Muscle layer of duodenum (tissue), 2 donors: ENCODE measurements around the gene FBN1.

Source experiments
- H3K27ac ChIP-seq: one replicate; pipeline ENCODE4 v1.7.0; 2013; ENCODE audit warnings: mild to moderate bottlenecking, low read length
- H3K27me3 ChIP-seq: one replicate; pipeline ENCODE4 v1.7.0; 2013; ENCODE audit warnings: low read depth, mild to moderate bottlenecking, control low read depth, low read length
- H3K36me3 ChIP-seq, 2 donors: one replicate each; pipeline ENCODE4 v1.7.0; 2013; ENCODE audit warnings: low read length in 2 of 2, control low read depth in 1 of 2, mild to moderate bottlenecking in 1 of 2; ENCODE audit not compliant: insufficient read depth in 2 of 2, control insufficient read depth in 1 of 2
- H3K4me1 ChIP-seq, 2 donors: one replicate each; pipeline ENCODE4 v1.7.0; 2013; ENCODE audit warnings: low read length in 2 of 2, mild to moderate bottlenecking in 2 of 2, control low read depth in 1 of 2, moderate library complexity in 1 of 2; ENCODE audit not compliant: insufficient read depth in 2 of 2, control insufficient read depth in 1 of 2
- H3K4me3 ChIP-seq, 2 donors: one replicate each; pipeline ENCODE4 v1.7.0; 2013; ENCODE audit warnings: low read length in 2 of 2, low read depth in 1 of 2, mild to moderate bottlenecking in 1 of 2
- H3K9me3 ChIP-seq, 2 donors: one replicate each; pipeline ENCODE4 v1.7.0; 2013; ENCODE audit warnings: low read length in 2 of 2, control low read depth in 1 of 2, mild to moderate bottlenecking in 1 of 2; ENCODE audit not compliant: control insufficient read depth in 1 of 2
- donor health status: healthy.

The FBN1 gene

DNA sequence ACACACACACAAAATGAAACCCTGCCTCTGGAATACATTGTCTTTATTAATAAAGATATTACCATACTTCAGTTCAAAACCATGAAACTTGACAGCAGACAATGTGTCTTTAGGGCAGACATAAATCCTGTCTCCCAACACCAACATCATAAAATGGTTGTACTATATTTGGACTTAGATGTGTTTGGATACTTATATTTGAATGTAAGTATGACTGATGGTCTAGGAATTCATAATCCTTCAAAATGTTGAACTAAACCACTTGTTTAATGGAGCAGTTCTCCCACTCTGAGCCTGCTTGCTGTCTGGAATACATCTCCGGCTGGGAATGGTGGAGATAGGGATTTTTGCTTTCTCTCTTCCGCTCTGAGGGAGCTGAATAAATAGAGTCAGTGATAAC lies 10.6 kb downstream of the FBN1 start:
- H3K4me1 ChIP-seq = peaks cover 0 to 6% of the 10 kb centered on the region in 2 donors
- H3K9me3 ChIP-seq = no peaks in the 10 kb centered on the region

DNA sequence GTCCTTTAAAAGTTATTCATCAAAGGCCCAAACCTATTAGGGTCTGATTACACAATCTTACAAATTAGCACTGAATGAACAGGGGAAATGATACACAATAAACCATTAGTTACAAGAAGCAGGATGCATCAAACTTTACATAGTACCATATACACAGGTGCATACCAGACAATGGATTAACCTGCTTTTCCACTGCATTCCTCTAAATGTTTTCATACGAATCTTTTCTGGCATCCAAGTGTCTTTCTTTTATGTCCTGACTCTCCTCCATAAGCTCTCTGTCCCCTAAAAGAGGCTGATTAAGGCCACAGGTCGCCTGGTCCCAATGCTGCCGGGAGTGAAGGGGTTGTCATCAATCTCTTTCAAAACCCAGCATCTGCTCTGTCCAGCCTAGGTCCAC lies 11.4 kb downstream of the FBN1 start:
- Histone ChIP-seq H3K9me3 (no peaks in the 10 kb centered on the region), H3K36me3 (no peaks in the 10 kb centered on the region), H3K4me3 (no peak overlapping the region), H3K27ac (no peak overlapping the region), H3K4me1 (peaks cover 0 to 3% of the 10 kb centered on the region in 2 donors), H3K27me3 (no peaks in the 10 kb centered on the region)

More for the DNA sequence above, 10.6 kb downstream of the FBN1 start:
- H3K36me3 ChIP-seq = no peaks in the 10 kb centered on the region
- no peak overlapping the region for H3K4me3 ChIP-seq
- H3K27ac ChIP-seq = no peak overlapping the region
- H3K27me3 ChIP-seq = no peaks in the 10 kb centered on the region

DNA sequence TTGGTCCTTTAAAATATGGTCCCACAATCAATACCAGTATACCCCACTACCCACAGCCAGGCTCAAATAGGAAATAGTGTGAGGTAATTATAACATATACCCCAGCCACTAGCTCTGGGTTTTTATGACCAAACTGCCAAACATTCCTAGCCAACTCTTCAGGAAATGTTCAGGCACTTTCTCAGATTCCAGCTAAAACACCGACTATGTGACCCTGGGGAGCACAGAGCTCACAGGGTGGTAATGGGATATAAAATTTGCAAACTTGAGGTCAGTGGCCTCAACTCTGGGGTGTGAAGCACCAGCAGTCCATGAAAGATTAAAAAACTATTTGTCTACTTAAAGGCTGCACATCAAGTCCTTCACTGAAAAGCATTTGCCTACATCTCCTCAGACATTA lies 12.9 kb downstream of the FBN1 start:
- Histone ChIP-seq H3K27me3 (no peaks in the 10 kb centered on the region), H3K36me3 (no peaks in the 10 kb centered on the region), H3K4me3 (no peak overlapping the region), H3K9me3 (no peaks in the 10 kb centered on the region), H3K4me1 (no peaks in the 10 kb centered on the region), H3K27ac (no peak overlapping the region)

DNA sequence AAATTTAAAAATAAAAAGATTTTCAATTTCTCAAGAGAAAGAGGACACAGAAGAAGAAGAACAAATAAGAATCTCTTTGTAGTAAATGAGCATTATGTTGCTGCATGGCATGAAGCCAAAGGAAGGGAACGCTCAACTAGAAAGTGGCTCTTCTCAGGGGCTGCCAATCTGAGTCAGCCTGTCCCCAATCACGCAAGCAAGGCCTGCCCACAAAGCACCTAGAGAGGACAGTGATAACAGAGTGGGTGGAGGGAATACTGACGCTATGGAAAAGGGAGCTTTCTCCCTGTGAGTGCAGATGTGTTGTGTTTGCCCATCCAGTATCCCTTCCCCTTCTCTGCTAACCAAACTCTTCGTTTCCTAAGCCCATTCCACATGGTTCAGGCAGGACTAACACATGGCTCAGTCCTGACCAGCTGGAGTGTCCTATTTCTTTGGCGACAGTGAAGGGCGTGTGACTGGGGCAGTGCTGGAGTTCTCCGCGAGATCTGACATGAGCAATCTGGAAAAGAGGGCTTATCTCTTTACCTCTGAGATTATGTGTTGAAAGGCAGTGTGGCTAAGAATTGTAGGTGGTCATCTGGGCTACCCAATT lies 14.2 kb downstream of the FBN1 start:
- no peaks in the 10 kb centered on the region for H3K9me3 ChIP-seq
- H3K4me1 ChIP-seq = no peaks in the 10 kb centered on the region
- H3K27me3 ChIP-seq = no peaks in the 10 kb centered on the region
- H3K36me3 ChIP-seq = no peaks in the 10 kb centered on the region
- H3K4me3 ChIP-seq = no peak overlapping the region
- peak overlapping the region; percentile 5 for H3K27ac ChIP-seq

DNA sequence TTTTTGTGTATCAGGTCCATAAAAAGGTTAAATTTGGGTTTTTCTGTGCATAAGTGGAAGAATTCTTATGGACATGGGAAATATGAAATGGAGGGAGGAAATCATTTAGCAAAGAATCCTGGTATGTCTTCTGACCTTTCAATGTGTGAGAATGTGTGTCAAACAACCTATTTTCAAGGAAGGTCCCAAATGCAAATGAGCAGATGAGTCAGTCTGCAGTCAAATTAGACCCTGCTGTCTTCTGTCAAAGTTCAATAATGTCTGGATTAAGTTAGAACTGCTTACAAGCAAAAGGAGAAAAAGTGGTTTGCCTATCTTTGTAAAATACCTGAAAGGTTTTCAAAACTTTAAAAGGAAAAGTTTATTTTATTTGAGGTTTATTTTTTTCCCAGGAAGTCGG lies 15.3 kb downstream of the FBN1 start:
- Histone ChIP-seq H3K9me3 (no peaks in the 10 kb centered on the region), H3K27ac (no peak overlapping the region), H3K27me3 (no peaks in the 10 kb centered on the region), H3K36me3 (no peaks in the 10 kb centered on the region), H3K4me3 (no peak overlapping the region), H3K4me1 (no peaks in the 10 kb centered on the region)

DNA sequence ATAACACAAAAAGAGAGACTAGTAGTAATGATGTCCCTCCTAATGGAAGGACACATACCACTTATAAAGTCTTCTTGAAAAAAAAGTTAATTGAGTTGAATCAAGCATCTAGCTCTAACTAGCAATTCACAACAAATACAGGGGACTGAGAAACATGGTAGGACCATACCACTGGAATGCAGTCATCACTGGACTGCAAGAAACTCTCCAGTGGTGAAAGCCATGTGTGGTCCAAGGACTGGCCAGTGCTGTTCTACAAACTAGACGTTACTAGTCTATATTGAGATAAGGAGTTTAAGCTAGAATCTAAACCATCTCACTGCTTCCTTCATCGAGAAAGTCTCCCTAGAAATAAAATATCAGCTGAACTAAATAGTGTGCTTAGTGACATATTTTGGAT lies 16.7 kb downstream of the FBN1 start:
- no peaks in the 10 kb centered on the region for H3K36me3 ChIP-seq
- no peak overlapping the region for H3K27ac ChIP-seq
- no peaks in the 10 kb centered on the region for H3K27me3 ChIP-seq
- no peak overlapping the region for H3K4me3 ChIP-seq
- H3K4me1 ChIP-seq = no peaks in the 10 kb centered on the region
- no peaks in the 10 kb centered on the region for H3K9me3 ChIP-seq

DNA sequence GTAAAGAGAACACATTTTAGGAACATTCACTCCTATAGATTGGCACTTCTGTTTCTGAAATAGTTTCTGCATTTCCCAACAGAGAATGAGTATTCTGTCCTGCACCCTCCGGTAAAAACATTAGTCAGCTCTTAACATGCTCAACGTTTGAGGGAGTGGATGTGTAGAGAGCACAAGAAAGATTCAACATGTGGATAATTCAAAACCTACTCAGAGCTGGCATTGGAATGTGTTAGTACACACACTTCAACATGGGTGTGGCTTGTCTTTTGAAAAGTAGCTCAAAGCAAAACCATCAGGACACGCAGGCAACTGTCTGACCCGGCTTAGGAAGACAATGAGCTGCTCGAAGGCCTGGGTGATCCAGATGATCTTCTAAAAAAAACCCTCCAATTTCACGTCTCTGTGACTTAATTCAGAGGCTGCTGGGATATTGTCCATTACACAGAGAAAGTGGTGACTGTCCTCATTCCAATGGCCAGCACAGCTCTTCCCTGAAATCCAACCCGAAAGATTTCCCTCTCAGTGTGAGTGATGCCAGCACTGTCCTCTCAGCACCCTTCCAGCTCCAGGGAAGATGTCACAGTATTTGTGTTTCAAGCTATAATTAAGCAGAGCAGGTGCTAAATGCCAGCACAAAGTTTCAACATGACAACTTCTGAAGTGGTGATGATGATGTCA lies 18.1 kb downstream of the FBN1 start:
- Histone ChIP-seq H3K27me3 (no peaks in the 10 kb centered on the region), H3K4me3 (no peak overlapping the region), H3K9me3 (no peaks in the 10 kb centered on the region), H3K36me3 (no peaks in the 10 kb centered on the region), H3K4me1 (peaks cover 0 to 4% of the 10 kb centered on the region in 2 donors), H3K27ac (peak overlapping the region; percentile 2)

DNA sequence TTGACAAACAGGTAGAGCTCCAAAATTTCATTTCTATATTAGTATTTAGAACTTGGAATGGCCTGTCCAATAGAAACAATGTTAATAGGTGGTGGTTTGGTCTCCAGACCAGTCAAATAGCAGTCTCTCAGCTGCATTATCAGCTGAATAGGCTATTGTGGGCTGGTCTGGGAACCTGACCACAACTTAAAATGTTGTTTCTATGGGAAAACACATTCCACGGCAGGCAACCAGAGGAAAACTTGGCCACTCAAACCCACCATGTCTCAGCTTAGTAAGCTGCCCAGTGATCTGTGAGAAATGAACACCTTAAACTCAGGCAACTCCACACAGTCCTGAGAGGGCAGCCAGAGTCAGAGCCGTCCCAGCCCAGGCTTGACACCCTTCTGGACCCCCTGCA lies 20.4 kb downstream of the FBN1 start:
- Histone ChIP-seq H3K4me1 (peaks cover 0 to 8% of the 10 kb centered on the region in 2 donors), H3K36me3 (no peaks in the 10 kb centered on the region), H3K9me3 (no peaks in the 10 kb centered on the region), H3K27me3 (no peaks in the 10 kb centered on the region), H3K4me3 (no peak overlapping the region), H3K27ac (no peak overlapping the region)

DNA sequence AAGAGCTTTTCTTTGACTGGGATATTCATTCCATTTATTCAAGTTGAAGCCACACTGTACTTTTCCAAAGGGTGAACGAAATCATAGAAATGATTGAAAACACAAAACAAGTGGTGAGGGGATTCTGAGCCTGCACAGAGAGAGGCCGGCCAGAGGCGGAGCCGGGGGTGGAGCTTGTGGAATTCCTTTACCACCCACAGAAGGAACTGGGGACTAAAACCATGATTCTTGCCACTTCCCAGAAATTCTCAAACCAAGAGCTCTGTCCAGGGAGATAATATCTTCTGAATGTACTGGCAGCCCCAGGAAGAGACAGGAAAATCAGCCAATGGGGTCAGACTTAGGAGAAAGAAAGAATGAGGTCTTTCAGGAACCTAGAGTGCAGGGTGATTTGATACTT lies 20.8 kb downstream of the FBN1 start:
- Histone ChIP-seq H3K4me3 (no peak overlapping the region), H3K36me3 (no peaks in the 10 kb centered on the region), H3K27me3 (no peaks in the 10 kb centered on the region), H3K27ac (no peak overlapping the region), H3K4me1 (peaks cover 0 to 8% of the 10 kb centered on the region in 2 donors), H3K9me3 (no peaks in the 10 kb centered on the region)

DNA sequence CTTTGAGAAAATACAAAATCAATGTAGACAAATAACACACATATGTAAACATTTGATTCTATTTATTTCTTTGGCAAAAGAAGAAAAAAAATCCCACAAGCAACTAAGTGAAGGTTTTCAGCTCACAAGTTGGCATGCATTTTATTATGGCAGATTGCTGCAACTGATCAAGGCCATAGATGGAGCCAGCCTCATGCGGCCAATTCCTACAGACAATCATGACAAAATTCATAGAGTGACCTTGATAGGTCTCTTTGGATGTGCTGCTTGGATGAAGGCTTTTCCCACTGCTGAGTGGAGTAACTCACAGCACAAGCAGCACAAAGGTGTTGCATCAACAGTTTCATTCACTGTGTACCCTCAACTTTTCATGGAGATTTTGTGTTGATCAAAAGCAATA lies 22.1 kb downstream of the FBN1 start:
- peaks cover 0 to 10% of the 10 kb centered on the region in 2 donors for H3K4me1 ChIP-seq
- no peaks in the 10 kb centered on the region for H3K9me3 ChIP-seq
- H3K4me3 ChIP-seq = no peak overlapping the region
- no peak overlapping the region for H3K27ac ChIP-seq
- H3K27me3 ChIP-seq = no peaks in the 10 kb centered on the region
- H3K36me3 ChIP-seq = no peaks in the 10 kb centered on the region

DNA sequence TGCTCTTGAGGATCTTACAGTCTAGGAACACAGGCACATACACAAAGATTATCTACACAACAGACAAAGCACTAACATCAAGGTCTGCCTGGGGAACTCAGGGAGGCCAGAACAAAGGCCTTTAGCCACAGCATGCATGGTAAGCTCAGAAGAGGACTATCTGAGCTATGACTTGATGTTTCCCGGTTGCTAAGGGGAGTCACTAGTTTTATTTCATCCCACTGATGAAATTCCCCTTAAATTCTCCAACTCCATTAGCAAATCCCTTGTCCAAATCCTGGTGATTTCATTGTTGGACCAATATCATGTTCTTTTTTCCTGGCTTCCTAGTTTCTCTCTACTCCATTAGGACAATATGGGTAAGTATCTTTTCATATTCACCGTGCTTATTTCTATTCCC lies 23.3 kb downstream of the FBN1 start:
- Histone ChIP-seq H3K27me3 (no peaks in the 10 kb centered on the region), H3K4me1 (peaks cover 0 to 21% of the 10 kb centered on the region in 2 donors), H3K4me3 (no peak overlapping the region), H3K9me3 (no peaks in the 10 kb centered on the region), H3K27ac (no peak overlapping the region), H3K36me3 (no peaks in the 10 kb centered on the region)

DNA sequence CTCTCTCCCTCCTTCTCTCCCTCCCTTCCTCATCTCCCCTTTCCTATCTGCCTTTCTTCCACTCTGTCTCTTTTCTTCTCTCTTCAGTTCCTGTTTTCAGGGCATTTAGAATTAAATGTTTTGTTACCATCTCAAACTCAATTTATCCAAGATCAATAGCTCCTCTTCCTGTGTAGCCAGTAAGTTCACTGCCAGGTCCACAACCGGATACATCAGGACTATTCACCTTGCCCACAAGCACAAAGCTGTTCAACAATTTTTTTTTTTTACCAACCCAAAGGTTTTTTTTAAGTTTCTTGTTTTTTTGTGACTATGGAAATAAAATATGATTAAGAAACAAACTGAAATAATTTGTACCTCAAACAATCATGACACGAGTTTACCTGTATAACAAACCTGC lies 26.1 kb downstream of the FBN1 start:
- Histone ChIP-seq H3K27ac (no peak overlapping the region), H3K4me1 (peaks cover 0 to 29% of the 10 kb centered on the region in 2 donors), H3K9me3 (no peaks in the 10 kb centered on the region), H3K36me3 (peaks cover 0 to 3% of the 10 kb centered on the region in 2 donors), H3K27me3 (no peaks in the 10 kb centered on the region), H3K4me3 (no peak overlapping the region)
